HepG2 (cell line): Measurements from ENCODE around the gene MSTO1. TPM values are rescaled to one million over a fixed set of nuclear protein-coding genes. Genes with fewer than 3 reads are reported as not detected.

Source experiments
- ATAC-seq: fragments of 200-7000 bp; cut with Tn5 transposase; 3 replicates; pipeline ENCODE4 v1.9.1; 2020; ENCODE audit warnings: mild to moderate bottlenecking, moderate library complexity
- BruUV-seq: library from RNA; stranded (reverse); fragments of 400-500 nt; replicated peaks from 2 replicates; lab custom pipeline; 2021; lab: Mats Ljungman, UMichigan
- CTCF ChIA-PET: fragments of 300-600 bp; formaldehyde crosslinking; extraction: SDS; loops from one replicate; lab custom pipeline; 2021; ENCODE audit warnings: low total read pairs, inconsistent platforms, low intra/inter-chr PET ratio; lab: Yijun Ruan, JAX
- POLR2A ChIA-PET: fragments of 350-600 bp; sonication (Branson Sonifier 250); formaldehyde crosslinking; loops from one replicate; lab custom pipeline; 2020; ENCODE audit warnings: antibody characterized with exemption, inconsistent platforms; lab: Yijun Ruan, JAX
- DNase-seq: peaks from one replicate; pipeline ENCODE4 v3.0.0-alpha.2; 2015; ENCODE audit warnings: low spot score
- FAIRE-seq: peaks from 3 replicates; lab custom pipeline; 2011; peaks lifted over from hg19 to GRCh38; lab: Jason Lieb, UNC
- H2AFZ ChIP-seq: one replicate; pipeline ENCODE4 v1.6.1; 2011; ENCODE audit warnings: low read length, inconsistent platforms
- H3K27ac ChIP-seq: fragments of 300-600 bp; 3 replicates; pipeline ENCODE4 v1.8.0; 2011; ENCODE audit warnings: mixed run types, mild to moderate bottlenecking, mixed read lengths, low read length, inconsistent platforms; ENCODE audit not compliant: insufficient read depth; ENCODE audit errors: extremely low read length
- H3K27me3 ChIP-seq, 2 experiments: fragments of 200-600 bp in 1 of 2; 2 replicates in 1 of 2; 3 replicates in 1 of 2; pipeline versions ENCODE4 v1.6.0 to v1.8.0; 2011; ENCODE audit warnings: low read length in 2 of 2, mild to moderate bottlenecking in 2 of 2, moderate library complexity in 2 of 2, inconsistent platforms in 1 of 2; ENCODE audit not compliant: insufficient read depth in 2 of 2, control insufficient read depth in 1 of 2
- H3K36me3 ChIP-seq, 2 experiments: fragments of 200-600 bp in 1 of 2; replicated peaks in 1 of 2; 2 replicates in 1 of 2; 3 replicates in 1 of 2; pipeline versions ENCODE4 v1.5.1 to v1.8.0; 2011; ENCODE audit warnings: low read length in 2 of 2, inconsistent platforms in 1 of 2; ENCODE audit not compliant: insufficient read depth in 2 of 2, control insufficient read depth in 1 of 2
- H3K4me1 ChIP-seq: 2 replicates; pipeline ENCODE4 v1.5.1; 2012; ENCODE audit warnings: low read length, inconsistent platforms; ENCODE audit not compliant: insufficient read depth
- H3K4me2 ChIP-seq: 2 replicates; pipeline ENCODE4 v1.6.0; 2011; ENCODE audit warnings: low read depth, low read length, inconsistent platforms
- H3K4me3 ChIP-seq, 3 experiments: fragments of 200-600 bp in 1 of 3; sonication (generic), shearing (Covaris generic) in 1 of 3; replicated peaks in 1 of 3; 2 replicates each; pipeline ENCODE4 v1.5.1; 2011 to 2016; ENCODE audit warnings: low read length in 3 of 3, inconsistent platforms in 2 of 3, low read depth in 2 of 3, mild to moderate bottlenecking in 2 of 3, control low read depth in 1 of 3, mixed read lengths in 1 of 3; ENCODE audit not compliant: insufficient read depth in 1 of 3
- H3K79me2 ChIP-seq: one replicate; pipeline ENCODE4 v1.6.1; 2011; ENCODE audit warnings: low read length, inconsistent platforms; ENCODE audit not compliant: insufficient read depth
- H3K9ac ChIP-seq: 2 replicates; pipeline ENCODE4 v1.6.0; 2011; ENCODE audit warnings: mild to moderate bottlenecking, low read depth, low read length, inconsistent platforms; ENCODE audit not compliant: insufficient read depth
- H3K9me3 ChIP-seq: 2 replicates; pipeline ENCODE4 v1.5.1; 2012; ENCODE audit warnings: mild to moderate bottlenecking, low read length
- H4K20me1 ChIP-seq: 2 replicates; pipeline ENCODE4 v1.6.0; 2011; ENCODE audit warnings: inconsistent platforms, mild to moderate bottlenecking, low read length, moderate library complexity; ENCODE audit not compliant: insufficient read depth
- AFF4 ChIP-seq: sonication (generic); formaldehyde crosslinking; IDR thresholded peaks from 2 replicates; pipeline ENCODE4 v1.4.0; 2020; ENCODE audit warnings: missing genetic modification reagents
- EED ChIP-seq: sonication (generic); formaldehyde crosslinking; IDR thresholded peaks from 2 replicates; pipeline ENCODE4 v1.5.0; 2020; ENCODE audit warnings: mild to moderate bottlenecking, missing genetic modification reagents
- HDAC1 ChIP-seq: sonication (generic); formaldehyde crosslinking; IDR thresholded peaks from 2 replicates; pipeline ENCODE4 v1.5.1; 2020; ENCODE audit warnings: mild to moderate bottlenecking, missing genetic modification reagents
- KAT7 ChIP-seq: IDR thresholded peaks from 2 replicates; pipeline ENCODE4 v1.6.1; 2018; ENCODE audit warnings: borderline replicate concordance, missing compliant biosample characterization
- PBX3 ChIP-seq: sonication (generic); formaldehyde crosslinking; IDR thresholded peaks from 2 replicates; pipeline ENCODE4 v1.8.1; 2023; ENCODE audit warnings: missing genetic modification reagents, inconsistent platforms, borderline replicate concordance
- SAP130 ChIP-seq: IDR thresholded peaks from 2 replicates; pipeline ENCODE4 v1.6.1; 2016; ENCODE audit warnings: low read depth
- ZFP36L1 ChIP-seq: sonication (generic); formaldehyde crosslinking; IDR thresholded peaks from 2 replicates; pipeline ENCODE4 v1.8.0; 2022; ENCODE audit warnings: mild to moderate bottlenecking, missing genetic modification reagents, moderate library complexity
- ZNF224 ChIP-seq: sonication (generic); formaldehyde crosslinking; IDR thresholded peaks from 2 replicates; pipeline ENCODE4 v1.5.0; 2020; ENCODE audit warnings: mild to moderate bottlenecking, missing genetic modification reagents
- WGBS: methylation state at CpG from one replicate; pipeline ENCODE4 v1.1.6; 2017; ENCODE audit warnings: low lambda C conversion rate; 5-methylcytosine and 5-hydroxymethylcytosine counted together
- in situ Hi-C: cut with HindIII; loops from 2 replicates; pipeline ENCODE4 v1.10.0; 2017; ENCODE audit warnings: low pct_unique_long_range_greater_than_20kb; ENCODE audit not compliant: extremely low pct_ligation_motif_present
- intact Hi-C: fragments of 100-400 bp; cut with micrococcal nuclease; formaldehyde crosslinking; loops from one replicate; pipeline ENCODE4 v1.10.0; 2022; ENCODE audit not compliant: unreplicated experiment
- polyA plus RNA-seq, 8 experiments: library from polyadenylated mRNA; depleted of rRNA in 3 of 8; stranded (reverse) in 7 of 8; unstranded in 1 of 8; fragments of >200 nt; fragmentation: Illumina TruSeq in 4 of 8; extraction: Trizol in 4 of 8; gene quantifications; 2 replicates each; pipeline versions ENCODE4 v1.2.1 to v1.2.3, GENCODE V29; 2011 to 2016; ENCODE audit warnings: low read depth in 4 of 8, missing spikeins in 1 of 8, mixed read lengths in 1 of 8; ENCODE audit not compliant: insufficient read depth in 1 of 8
- total RNA-seq, 5 experiments: library from RNA; depleted of rRNA; stranded (reverse); fragments of >200 nt; fragmentation: Illumina TruSeq; extraction: Trizol; gene quantifications; 2 replicates each; pipeline ENCODE4 v1.2.3, GENCODE V29; 2016; ENCODE audit warnings: low read depth in 1 of 5

MSTO1 gene
- total and polyA plus RNA-seq, 2 of the 13 experiments (the other 11 are each of a cell fraction or from before 2014, with no cell fraction given) = 19.1 to 25.3 TPM

DNA sequence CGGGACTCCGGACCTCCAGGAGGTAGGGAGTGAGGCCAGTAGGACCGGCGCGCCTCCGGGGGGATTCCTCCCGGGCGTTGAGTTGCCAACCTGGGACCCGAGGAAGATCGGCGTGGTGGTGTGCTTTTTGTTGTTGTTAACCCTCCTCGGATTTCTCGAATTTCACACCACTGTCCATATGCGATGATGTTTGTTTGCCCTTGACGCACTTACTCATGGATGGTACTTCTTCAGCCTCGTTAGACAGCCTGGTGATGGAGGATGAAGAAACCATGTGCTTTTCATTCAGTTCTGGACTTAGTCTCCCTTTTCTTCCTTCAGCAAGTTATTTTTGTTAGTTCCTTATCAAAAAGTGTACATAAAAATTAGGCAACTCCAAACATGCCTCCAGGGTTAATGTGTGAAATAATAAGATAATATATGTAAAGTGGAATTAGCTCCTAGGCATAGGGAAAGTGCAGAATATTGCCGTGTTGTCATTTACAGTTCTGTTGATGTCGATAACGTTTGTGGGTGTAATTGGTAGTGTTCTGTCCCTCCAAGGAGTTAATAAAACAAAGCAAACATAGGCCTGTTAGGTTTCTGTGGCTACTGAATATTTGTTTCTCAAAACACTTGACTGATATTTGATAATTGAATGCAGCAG, 46.5 kb upstream of the MSTO1 start (continued):
- TF ChIP-seq AFF4 (CRISPR knock-in tag) = peak; percentile 6; the same call in 1 of the 2 replicates
- TF ChIP-seq KAT7 (CRISPR knock-in tag) = peak; percentile 14; the same call in 1 of the 2 replicates
- TF ChIP-seq SAP130 (CRISPR knock-in tag) = peak; percentile 46
- 0 out of 2 replicates have a peak, but pooled peaks have one; percentile 5 for TF ChIP-seq ZFP36L1 (CRISPR knock-in tag)
- TF ChIP-seq HDAC1 = peak; percentile 6; the same call in 1 of the 2 replicates
- TF ChIP-seq, all 625 proteins: peak for 18; not testable (repeated sequence) for 607

- peaks cover 0 to 8% of the 10 kb centered on the region in 2 experiments; a peak in 1 of 5 replicates for H3K36me3 ChIP-seq
- POLR2A ChIA-PET = no interaction called here
Observed at GRCh38 chr1:155569988-155570592, 39.9 kb upstream of the MSTO1 start.

More at GRCh38 chr1:155569988-155570592, 39.9 kb upstream of the MSTO1 start:
- Histone ChIP-seq H3K4me1 (peaks cover 4% of the 10 kb centered on the region), H3K9ac (no peak overlapping the region), H3K4me2 (no peak overlapping the region), H3K9me3 (no peaks in the 10 kb centered on the region), H3K27me3 (no peaks in the 10 kb centered on the region), H4K20me1 (peaks cover 2% of the 10 kb centered on the region; the same call in 1 of the 2 replicates), H2AFZ (no peak overlapping the region), H3K4me3 (no peak overlapping the region), H3K27ac (no peak overlapping the region), H3K79me2 (peaks cover 17% of the 10 kb centered on the region)
- in situ Hi-C loops (no loop called here), intact Hi-C loops (no loop called here)
- FAIRE-seq (no peak), ATAC-seq (no peak), DNase-seq (no peak)
- BruUV-seq = no TSS peak
- WGBS = 95% methylated on average over 6 of the region's 6 CpGs
- CTCF ChIA-PET = no interaction called here
- TF ChIP-seq ZNF224 (CRISPR knock-in tag) (no peak), PBX3 (CRISPR knock-in tag) (no peak), EED (no peak)
